Measurements from ENCODE around the gene KRTAP5-2. TPM values are rescaled to one million over a fixed set of nuclear protein-coding genes. Genes with fewer than 3 reads are reported as not detected.

KRTAP5-2 gene
- total and polyA plus RNA-seq, 9 of the 15 experiments (the other 6 are each of a cell fraction or from before 2014, with no cell fraction given), result not detected

DNA sequence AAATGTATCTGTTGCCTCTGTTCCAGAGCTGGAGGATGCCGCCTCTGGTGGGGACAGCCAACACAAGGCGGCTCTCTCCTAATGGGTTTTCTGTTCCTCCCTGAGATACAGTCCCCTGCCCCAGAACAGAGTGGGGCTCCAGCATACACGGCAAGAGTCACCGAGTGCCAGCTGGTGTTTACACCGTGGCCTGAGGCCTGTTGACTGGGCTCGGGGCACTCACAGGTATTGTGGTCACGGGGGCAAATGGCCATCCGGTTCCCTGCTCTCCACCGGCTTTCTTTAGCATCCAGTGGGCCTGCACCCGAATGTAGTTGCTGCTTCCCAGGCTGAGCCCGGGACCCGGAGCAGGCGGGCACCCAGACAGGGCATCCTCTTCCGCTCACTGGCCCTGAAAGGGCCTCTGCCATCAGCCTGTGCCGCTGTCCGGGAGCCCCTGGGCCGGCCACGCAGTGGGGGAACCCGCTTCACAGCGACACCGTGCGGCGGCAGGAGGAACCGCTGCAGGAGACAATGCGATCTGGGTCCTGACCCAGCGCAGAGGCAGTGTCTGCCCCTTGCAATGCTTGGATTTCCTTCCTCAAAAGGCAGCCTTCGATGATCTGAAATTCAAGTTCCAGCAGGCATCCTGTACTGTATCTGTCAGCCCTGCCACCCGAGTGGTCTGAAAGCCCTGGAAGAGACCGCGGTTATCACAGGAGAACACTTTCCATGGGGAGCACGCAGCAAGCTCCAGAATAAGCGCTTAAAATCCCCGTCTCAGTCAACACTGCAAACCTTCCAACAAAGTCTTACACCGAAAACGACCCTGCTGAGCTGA lies 30.6 kb upstream of the KRTAP5-2 start:
- H3K27ac ChIP-seq (ENCODE audit: extremely low read depth, low read depth, low read length), result no peak overlapping the region
- peak; percentile 100 for ATAC-seq
- H3K27me3 ChIP-seq (ENCODE audit: control insufficient read depth in 2 of 2, insufficient read depth in 2 of 2, low read length in 2 of 2), result peaks cover 25 to 77% of the 10 kb centered on the region in 2 experiments
- 17% methylated on average over 32 of the region's 35 CpGs for WGBS (ENCODE audit: insufficient coverage, low coverage, missing lambda C conversion rate)
- ChIA-PET CTCF (ENCODE audit: low intra/inter-chr PET ratio) (interaction anchor here (1.9 kb wide), 1 partner anchor 33 kb away, joined by 8 read pairs; no protein-coding TSS in a partner anchor), POLR2A (interaction anchor here (0.9 kb wide), 1 partner anchor 477 kb away, joined by 3 read pairs; no protein-coding TSS in a partner anchor)
- H3K9me3 ChIP-seq (replicated peaks; ENCODE audit: control insufficient read depth, insufficient read depth, low read depth, low read length), result no peaks in the 10 kb centered on the region
- peak; percentile 61 for FAIRE-seq
- no peaks in the 10 kb centered on the region for H3K79me2 ChIP-seq (ENCODE audit: control insufficient read depth, insufficient read depth, low read length)
- H3K9ac ChIP-seq (ENCODE audit: insufficient read depth in 1 of 2, low read depth in 2 of 2, low read length in 2 of 2), result no peak overlapping the region
- no peak overlapping the region for H3K4me2 ChIP-seq (ENCODE audit: insufficient read depth, low read length)
- no peak overlapping the region for H2AFZ ChIP-seq (ENCODE audit: low read depth, low read length)
- intact Hi-C loops (cut with micrococcal nuclease) (no loop called here), in situ Hi-C loops (cut with MboI) (loop anchor here (5.0 kb wide), 1 partner anchor 36 kb away; no protein-coding TSS in a partner anchor)
- H3K9me1 ChIP-seq (ENCODE audit: control insufficient read depth, insufficient read depth, low read length), result peaks cover 4% of the 10 kb centered on the region
- H3K4me3 ChIP-seq, result no peak overlapping the region
- no TSS peak for BruUV-seq (replicated peaks)
- H3K36me3 ChIP-seq (ENCODE audit: control insufficient read depth, insufficient read depth, low read length), result no peaks in the 10 kb centered on the region
- DNase-seq (ENCODE audit: extremely low read depth in 1 of 4, low spot score in 3 of 4), result peak; percentile 59 to 86 (median 82)
- H4K20me1 ChIP-seq (replicated peaks; ENCODE audit: control insufficient read depth, insufficient read depth, low read length), result peaks cover 7% of the 10 kb centered on the region; the same call in 1 of the 2 replicates
- H3K4me1 ChIP-seq (replicated peaks in 1 of 2; ENCODE audit: control insufficient read depth in 2 of 2, insufficient read depth in 2 of 2, low read length in 2 of 2), result peaks cover 0 to 5% of the 10 kb centered on the region in 2 experiments; a peak in 1 of 5 replicates
- TF ChIP-seq ZBTB1 (CRISPR knock-in tag; IDR thresholded peaks at IDR 0.05; ENCODE audit: borderline replicate concordance, low read depth) (no peak), HDAC6 (IDR thresholded peaks at IDR 0.05; ENCODE audit: low read depth, low read length) (no peak), RERE (CRISPR knock-in tag; IDR thresholded peaks at IDR 0.05; ENCODE audit: borderline replicate concordance) (no peak)
- TF ChIP-seq, protein P1, sequence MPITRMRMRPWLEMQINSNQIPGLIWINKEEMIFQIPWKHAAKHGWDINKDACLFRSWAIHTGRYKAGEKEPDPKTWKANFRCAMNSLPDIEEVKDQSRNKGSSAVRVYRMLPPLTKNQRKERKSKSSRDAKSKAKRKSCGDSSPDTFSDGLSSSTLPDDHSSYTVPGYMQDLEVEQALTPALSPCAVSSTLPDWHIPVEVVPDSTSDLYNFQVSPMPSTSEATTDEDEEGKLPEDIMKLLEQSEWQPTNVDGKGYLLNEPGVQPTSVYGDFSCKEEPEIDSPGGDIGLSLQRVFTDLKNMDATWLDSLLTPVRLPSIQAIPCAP (CRISPR knock-in tag; IDR thresholded peaks at IDR 0.05; ENCODE audit: borderline replicate concordance), result no peak

All from K562 (cell line).